Gastrocnemius medialis (tissue), 4 donors: ENCODE data around the gene IFIT5.

Experiments used
- POLR2A ChIP-seq, 2 donors: fragments of 450-650 bp; IDR thresholded peaks; one replicate each; pipeline ENCODE4 v1.6.1; 2017; ENCODE audit warnings: antibody characterized with exemption in 2 of 2, mild to moderate bottlenecking in 2 of 2, moderate library complexity in 2 of 2
- TF ChIP-seq, protein P1 (sequence below), 5 experiments: fragments of 450-650 bp in 3 of 5; fragments of 200-600 bp in 2 of 5; sonication (generic) in 2 of 5; IDR thresholded peaks in 4 of 5; conservative IDR thresholded peaks in 1 of 5; 1 replicate in 4 of 5; 2 replicates in 1 of 5; pipeline ENCODE4 v1.5.1; 2016 to 2019; ENCODE audit warnings: antibody characterized with exemption in 5 of 5, mild to moderate bottlenecking in 3 of 5, moderate library complexity in 3 of 5

DNA sequence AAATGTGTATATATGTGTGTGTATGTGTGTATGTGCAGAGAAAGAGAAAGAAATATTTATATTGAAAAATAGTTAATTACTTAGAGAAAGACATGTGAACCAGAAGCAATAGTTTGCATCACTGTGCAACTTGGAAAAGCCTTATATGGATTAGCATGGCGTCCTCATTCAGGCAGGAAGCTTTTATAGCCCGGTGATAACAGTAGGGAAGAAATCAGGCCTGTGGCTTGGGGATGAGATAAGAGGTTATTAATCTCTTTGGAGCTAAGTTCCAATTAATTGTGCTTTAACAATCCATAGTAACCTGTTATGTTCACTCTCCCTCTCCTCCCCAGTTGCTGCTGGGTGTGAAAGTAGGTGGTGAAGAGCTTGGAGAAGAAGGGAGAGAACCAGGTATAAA, 36.5 kb downstream of the IFIT5 start:
- TF ChIP-seq, protein P1, sequence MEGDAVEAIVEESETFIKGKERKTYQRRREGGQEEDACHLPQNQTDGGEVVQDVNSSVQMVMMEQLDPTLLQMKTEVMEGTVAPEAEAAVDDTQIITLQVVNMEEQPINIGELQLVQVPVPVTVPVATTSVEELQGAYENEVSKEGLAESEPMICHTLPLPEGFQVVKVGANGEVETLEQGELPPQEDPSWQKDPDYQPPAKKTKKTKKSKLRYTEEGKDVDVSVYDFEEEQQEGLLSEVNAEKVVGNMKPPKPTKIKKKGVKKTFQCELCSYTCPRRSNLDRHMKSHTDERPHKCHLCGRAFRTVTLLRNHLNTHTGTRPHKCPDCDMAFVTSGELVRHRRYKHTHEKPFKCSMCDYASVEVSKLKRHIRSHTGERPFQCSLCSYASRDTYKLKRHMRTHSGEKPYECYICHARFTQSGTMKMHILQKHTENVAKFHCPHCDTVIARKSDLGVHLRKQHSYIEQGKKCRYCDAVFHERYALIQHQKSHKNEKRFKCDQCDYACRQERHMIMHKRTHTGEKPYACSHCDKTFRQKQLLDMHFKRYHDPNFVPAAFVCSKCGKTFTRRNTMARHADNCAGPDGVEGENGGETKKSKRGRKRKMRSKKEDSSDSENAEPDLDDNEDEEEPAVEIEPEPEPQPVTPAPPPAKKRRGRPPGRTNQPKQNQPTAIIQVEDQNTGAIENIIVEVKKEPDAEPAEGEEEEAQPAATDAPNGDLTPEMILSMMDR (IDR thresholded peaks at IDR 0.05 in 4 of 5, conservative IDR thresholded peaks at IDR 0.05 in 1 of 5) = no peak
- no peak for TF ChIP-seq POLR2A (IDR thresholded peaks at IDR 0.05)
